NCI-H774 (cell line): Measurements from ENCODE around the gene PDZK1IP1.
"Not testable (repeated sequence)": the region's sequence is repeated elsewhere in the genome, so short reads cannot be mapped to it uniquely, and the experiment has no call there.

Experiments
- DNase-seq: peaks from one replicate; lab custom pipeline; 2025; lab: John Stamatoyannopoulos, UW

The PDZK1IP1 gene

GRCh38 chr1:47181095-47181954 is 8.5 kb downstream of the PDZK1IP1 start:
- DNase-seq: no peak

GRCh38 chr1:47180603-47181094 is 9.2 kb downstream of the PDZK1IP1 start:
- no peak for DNase-seq

GRCh38 chr1:47179988-47180563 is 9.8 kb downstream of the PDZK1IP1 start:
- DNase-seq: no peak

- DNase-seq: peak; percentile 95
These were observed 10.5 kb downstream of the PDZK1IP1 start for GRCh38 chr1:47179017-47179987.

GRCh38 chr1:47178654-47179016 is 11.2 kb downstream of the PDZK1IP1 start:
- DNase-seq: no peak

- no peak for DNase-seq
These were observed 11.8 kb downstream of the PDZK1IP1 start for GRCh38 chr1:47178020-47178419.

- peak; percentile 44 for DNase-seq
These were observed 14.5 kb downstream of the PDZK1IP1 start for GRCh38 chr1:47175227-47175934.

GRCh38 chr1:47174656-47175020 is 15.2 kb downstream of the PDZK1IP1 start:
- DNase-seq: no peak

GRCh38 chr1:47172782-47173181 is 17.1 kb downstream of the PDZK1IP1 start:
- no peak for DNase-seq

- no peak for DNase-seq
These were observed 25.3 kb downstream of the PDZK1IP1 start for GRCh38 chr1:47164552-47164951.

- DNase-seq: no peak
These were observed 28.4 kb downstream of the PDZK1IP1 start for GRCh38 chr1:47161298-47162040.

GRCh38 chr1:47160716-47161115 is 29.1 kb downstream of the PDZK1IP1 start:
- DNase-seq: no peak

- DNase-seq: not testable (repeated sequence)
These were observed 31.9 kb downstream of the PDZK1IP1 start for GRCh38 chr1:47157957-47158356.

- DNase-seq: not testable (repeated sequence)
These were observed 33.4 kb downstream of the PDZK1IP1 start for GRCh38 chr1:47156457-47156856.

GRCh38 chr1:47149162-47149561 is 40.7 kb downstream of the PDZK1IP1 start:
- peak; percentile 3 for DNase-seq

- DNase-seq: no peak
These were observed 42.6 kb downstream of the PDZK1IP1 start for GRCh38 chr1:47147047-47147785.

- not testable (repeated sequence) for DNase-seq
These were observed 43.3 kb downstream of the PDZK1IP1 start for GRCh38 chr1:47146495-47146894.

- DNase-seq: not testable (repeated sequence)
These were observed 46.2 kb downstream of the PDZK1IP1 start for GRCh38 chr1:47143654-47144053.

- DNase-seq: not testable (repeated sequence)
These were observed 49.5 kb downstream of the PDZK1IP1 start for GRCh38 chr1:47140358-47140757.
